PC-3 (cell line): ENCODE measurements around the gene ITGA3.

ENCODE experiments used
- EZH2 ChIP-seq: fragments of 300-600 bp; sonication (generic); IDR thresholded peaks from one replicate; pipeline ENCODE4 v1.6.1; 2017; ENCODE audit warnings: antibody characterized with exemption, mild to moderate bottlenecking, low read length; ENCODE audit not compliant: unreplicated experiment
- EZH2phosphoT487 ChIP-seq: fragments of 300-600 bp; sonication (generic); IDR thresholded peaks from 2 replicates; pipeline ENCODE4 v1.6.1; 2018; ENCODE audit warnings: mild to moderate bottlenecking, antibody characterized with exemption, low read length, borderline replicate concordance
- TF ChIP-seq, protein P1 (sequence below): fragments of 300-600 bp; sonication (generic); conservative IDR thresholded peaks from 2 replicates; pipeline ENCODE4 v1.5.1; 2017; ENCODE audit warnings: antibody characterized with exemption, low read depth, mild to moderate bottlenecking, low read length

DNA sequence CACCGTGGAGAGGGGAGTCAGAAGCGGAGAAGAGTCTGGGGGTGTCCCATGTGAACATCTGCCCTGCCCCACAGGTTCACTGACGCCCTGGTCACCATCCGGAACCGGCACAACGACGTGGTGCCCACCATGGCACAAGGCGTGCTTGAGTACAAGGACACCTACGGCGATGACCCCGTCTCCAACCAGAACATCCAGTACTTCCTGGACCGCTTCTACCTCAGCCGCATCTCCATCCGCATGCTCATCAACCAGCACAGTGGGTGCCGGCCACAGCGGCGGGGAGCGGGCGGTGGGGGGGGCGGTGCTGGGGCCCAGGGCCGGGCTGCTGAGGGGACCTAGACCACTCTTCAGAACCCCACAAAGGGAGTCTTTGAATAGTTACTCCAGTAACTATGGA lies 49.9 kb downstream of the ITGA3 start:
- TF ChIP-seq, protein P1, sequence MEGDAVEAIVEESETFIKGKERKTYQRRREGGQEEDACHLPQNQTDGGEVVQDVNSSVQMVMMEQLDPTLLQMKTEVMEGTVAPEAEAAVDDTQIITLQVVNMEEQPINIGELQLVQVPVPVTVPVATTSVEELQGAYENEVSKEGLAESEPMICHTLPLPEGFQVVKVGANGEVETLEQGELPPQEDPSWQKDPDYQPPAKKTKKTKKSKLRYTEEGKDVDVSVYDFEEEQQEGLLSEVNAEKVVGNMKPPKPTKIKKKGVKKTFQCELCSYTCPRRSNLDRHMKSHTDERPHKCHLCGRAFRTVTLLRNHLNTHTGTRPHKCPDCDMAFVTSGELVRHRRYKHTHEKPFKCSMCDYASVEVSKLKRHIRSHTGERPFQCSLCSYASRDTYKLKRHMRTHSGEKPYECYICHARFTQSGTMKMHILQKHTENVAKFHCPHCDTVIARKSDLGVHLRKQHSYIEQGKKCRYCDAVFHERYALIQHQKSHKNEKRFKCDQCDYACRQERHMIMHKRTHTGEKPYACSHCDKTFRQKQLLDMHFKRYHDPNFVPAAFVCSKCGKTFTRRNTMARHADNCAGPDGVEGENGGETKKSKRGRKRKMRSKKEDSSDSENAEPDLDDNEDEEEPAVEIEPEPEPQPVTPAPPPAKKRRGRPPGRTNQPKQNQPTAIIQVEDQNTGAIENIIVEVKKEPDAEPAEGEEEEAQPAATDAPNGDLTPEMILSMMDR, result no peak
- no peak for TF ChIP-seq EZH2
- TF ChIP-seq EZH2phosphoT487, result no peak
